GM12891 (cell line): ENCODE measurements around the gene DPH6.

Experiments
- DNase-seq: peaks from one replicate; pipeline ENCODE4 v3.0.0; 2011; ENCODE audit warnings: low spot score; ENCODE audit not compliant: insufficient read length
- FAIRE-seq: peaks from 2 replicates; lab custom pipeline; 2011; peaks lifted over from hg19 to GRCh38; lab: Jason Lieb, UNC
- PAX5 ChIP-seq: IDR thresholded peaks from 2 replicates; pipeline ENCODE4 v1.6.1; 2011; ENCODE audit warnings: low read length, moderate library complexity, mild to moderate bottlenecking; ENCODE audit not compliant: insufficient read depth, severe bottlenecking
- POLR2A ChIP-seq: IDR thresholded peaks from 2 replicates; pipeline ENCODE4 v1.6.1; 2011; ENCODE audit warnings: low read depth, low read length, control low read depth
- POLR2AphosphoS5 ChIP-seq: IDR thresholded peaks from 2 replicates; pipeline ENCODE4 v1.6.1; 2011; ENCODE audit warnings: low read depth, low read length, control low read depth
- POU2F2 ChIP-seq: IDR thresholded peaks from 2 replicates; pipeline ENCODE4 v1.6.1; 2011; ENCODE audit warnings: low read depth, mild to moderate bottlenecking, control low read depth, low read length, moderate library complexity
- SPI1 ChIP-seq: IDR thresholded peaks from 2 replicates; pipeline ENCODE4 v1.6.1; 2011; ENCODE audit warnings: low read depth, low read length, control low read depth
- TAF1 ChIP-seq: IDR thresholded peaks from 2 replicates; pipeline ENCODE4 v1.6.1; 2011; ENCODE audit warnings: low read depth, low read length, control low read depth

DPH6 gene

GRCh38 chr15:35519541-35520149, 26.3 kb downstream of the DPH6 start:
- DNase-seq (no peak), FAIRE-seq (no peak)
- TF ChIP-seq TAF1 (no peak), POU2F2 (no peak)

GRCh38 chr15:35519052-35519451, 26.9 kb downstream of the DPH6 start:
- DNase-seq, result no peak
- FAIRE-seq, result no peak
- TF ChIP-seq PAX5, result no peak
- TF ChIP-seq POLR2AphosphoS5, result no peak
- TF ChIP-seq POLR2A, result no peak
- no peak for TF ChIP-seq SPI1
- TF ChIP-seq TAF1, result no peak

- DNase-seq (no peak), FAIRE-seq (no peak)
- no peak for TF ChIP-seq POU2F2
These were observed 31.2 kb downstream of the DPH6 start for GRCh38 chr15:35514759-35515158.

GRCh38 chr15:35507932-35508638, 37.9 kb downstream of the DPH6 start:
- TF ChIP-seq POU2F2 (no peak), POLR2AphosphoS5 (no peak), PAX5 (no peak), POLR2A (no peak), TAF1 (no peak)
- no peak for FAIRE-seq
- no peak for DNase-seq

- DNase-seq (no peak), FAIRE-seq (no peak)
- no peak for TF ChIP-seq POLR2AphosphoS5
- no peak for TF ChIP-seq POU2F2
- TF ChIP-seq PAX5, result no peak
- no peak for TF ChIP-seq POLR2A
- TF ChIP-seq SPI1, result no peak
- TF ChIP-seq TAF1, result no peak
These were observed 39.6 kb downstream of the DPH6 start for GRCh38 chr15:35506272-35506870.

- FAIRE-seq, result no peak
- TF ChIP-seq POLR2AphosphoS5 (no peak), POU2F2 (no peak), PAX5 (no peak), POLR2A (no peak), TAF1 (no peak), SPI1 (peak; percentile 89)
- no peak for DNase-seq
These were observed 40.2 kb downstream of the DPH6 start for GRCh38 chr15:35505809-35506208.

- DNase-seq, result no peak
- no peak for TF ChIP-seq POLR2A
- TF ChIP-seq POLR2AphosphoS5, result no peak
- TF ChIP-seq SPI1, result peak; percentile 47; the same call in 1 of the 2 replicates
- FAIRE-seq, result peak; percentile 54
These were observed 40.8 kb downstream of the DPH6 start for GRCh38 chr15:35505141-35505540.

GRCh38 chr15:35499723-35500122, 46.2 kb downstream of the DPH6 start:
- no peak for FAIRE-seq
- no peak for DNase-seq

GRCh38 chr15:35496585-35496984, 49.4 kb downstream of the DPH6 start:
- FAIRE-seq, result peak; percentile 84
- TF ChIP-seq POU2F2, result peak; percentile 52
- no peak for TF ChIP-seq PAX5
- TF ChIP-seq POLR2AphosphoS5, result no peak
- no peak for TF ChIP-seq SPI1
- TF ChIP-seq TAF1, result no peak
- DNase-seq, result peak; percentile 5

More at GRCh38 chr15:35499723-35500122, 46.2 kb downstream of the DPH6 start:
- no peak for TF ChIP-seq PAX5
- no peak for TF ChIP-seq POU2F2
- TF ChIP-seq POLR2A, result no peak
- TF ChIP-seq POLR2AphosphoS5, result no peak
- no peak for TF ChIP-seq TAF1
- no peak for TF ChIP-seq SPI1

GRCh38 chr15:35495080-35495479, 50.9 kb downstream of the DPH6 start:
- DNase-seq (no peak), FAIRE-seq (no peak)
- no peak for TF ChIP-seq PAX5
- no peak for TF ChIP-seq POLR2A
- no peak for TF ChIP-seq POU2F2
- no peak for TF ChIP-seq POLR2AphosphoS5
- TF ChIP-seq TAF1, result no peak
- no peak for TF ChIP-seq SPI1

- DNase-seq (no peak), FAIRE-seq (no peak)
- TF ChIP-seq POLR2AphosphoS5, result no peak
- TF ChIP-seq TAF1, result no peak
- no peak for TF ChIP-seq POU2F2
- no peak for TF ChIP-seq POLR2A
- TF ChIP-seq PAX5, result no peak
- TF ChIP-seq SPI1, result no peak
These were observed 54.0 kb downstream of the DPH6 start for GRCh38 chr15:35491999-35492398.
